8988T (cell line): ENCODE measurements around the gene TLR6.

Source experiments
- DNase-seq: peaks from one replicate; pipeline ENCODE4 v3.0.0; 2011

TLR6 gene

GRCh38 chr4:38868059-38868960, 11.7 kb upstream of the TLR6 start:
- DNase-seq: peak; percentile 22

GRCh38 chr4:38867478-38868058, 11.0 kb upstream of the TLR6 start, which contains the start of gene FAM114A1:
TSS of gene FAM114A1 (plus strand) at chr4:38867806. CDS start at chr4:38878079, 10,273 bp downstream.
- peak; percentile 77 for DNase-seq

- no peak for DNase-seq
Measured at GRCh38 chr4:38866973-38867477, 10.4 kb upstream of the TLR6 start.

- no peak for DNase-seq
Measured at GRCh38 chr4:38865445-38865844, 8.8 kb upstream of the TLR6 start.

GRCh38 chr4:38861791-38862190, 5.2 kb upstream of the TLR6 start:
- no peak for DNase-seq

- DNase-seq: peak; percentile 30
Measured at GRCh38 chr4:38860788-38861424, 4.3 kb upstream of the TLR6 start.

GRCh38 chr4:38859501-38859900, 2.9 kb upstream of the TLR6 start:
- DNase-seq: no peak

- DNase-seq: no peak
Measured at GRCh38 chr4:38858097-38858420, 1.4 kb upstream of the TLR6 start.

GRCh38 chr4:38857354-38858096, 908 bp upstream of the TLR6 start:
- no peak for DNase-seq

GRCh38 chr4:38856046-38856445, 571 bp downstream of the TLR6 start:
- no peak for DNase-seq

GRCh38 chr4:38855466-38855865, 1.2 kb downstream of the TLR6 start:
- DNase-seq: no peak

- no peak for DNase-seq
Measured at GRCh38 chr4:38846015-38846414, 10.6 kb downstream of the TLR6 start.

GRCh38 chr4:38842994-38843393, 13.6 kb downstream of the TLR6 start:
- DNase-seq: no peak

GRCh38 chr4:38837849-38838248, 18.8 kb downstream of the TLR6 start:
- no peak for DNase-seq

- DNase-seq: no peak
Measured at GRCh38 chr4:38837334-38837733, 19.3 kb downstream of the TLR6 start.

- no peak for DNase-seq
Measured at GRCh38 chr4:38834570-38834969, 22.0 kb downstream of the TLR6 start.

GRCh38 chr4:38832624-38833528, 23.7 kb downstream of the TLR6 start:
- no peak for DNase-seq

GRCh38 chr4:38832206-38832605, 24.4 kb downstream of the TLR6 start:
- DNase-seq: no peak

GRCh38 chr4:38831653-38832052, 25.0 kb downstream of the TLR6 start:
- no peak for DNase-seq

GRCh38 chr4:38829237-38829636, 27.4 kb downstream of the TLR6 start:
- DNase-seq: no peak

GRCh38 chr4:38823766-38824165, 32.9 kb downstream of the TLR6 start:
- no peak for DNase-seq

- DNase-seq: no peak
Measured at GRCh38 chr4:38822748-38823303, 33.8 kb downstream of the TLR6 start.
